Left kidney (tissue), 2 donors: ENCODE data around the gene SNX30. TPM values are rescaled to one million over a fixed set of nuclear protein-coding genes. Genes with fewer than 3 reads are reported as not detected.

Source experiments
- DNase-seq: peaks from one replicate; pipeline ENCODE4 v3.0.0-alpha.2; 2013
- polyA plus RNA-seq: library from polyadenylated mRNA; unstranded; fragments of 120-200 nt; gene quantifications from one replicate; pipeline ENCODE4 v1.2.1, GENCODE V29; 2013; ENCODE audit not compliant: insufficient read length

The SNX30 gene
- polyA plus RNA-seq, 1 donor: 22.2 TPM

DNA sequence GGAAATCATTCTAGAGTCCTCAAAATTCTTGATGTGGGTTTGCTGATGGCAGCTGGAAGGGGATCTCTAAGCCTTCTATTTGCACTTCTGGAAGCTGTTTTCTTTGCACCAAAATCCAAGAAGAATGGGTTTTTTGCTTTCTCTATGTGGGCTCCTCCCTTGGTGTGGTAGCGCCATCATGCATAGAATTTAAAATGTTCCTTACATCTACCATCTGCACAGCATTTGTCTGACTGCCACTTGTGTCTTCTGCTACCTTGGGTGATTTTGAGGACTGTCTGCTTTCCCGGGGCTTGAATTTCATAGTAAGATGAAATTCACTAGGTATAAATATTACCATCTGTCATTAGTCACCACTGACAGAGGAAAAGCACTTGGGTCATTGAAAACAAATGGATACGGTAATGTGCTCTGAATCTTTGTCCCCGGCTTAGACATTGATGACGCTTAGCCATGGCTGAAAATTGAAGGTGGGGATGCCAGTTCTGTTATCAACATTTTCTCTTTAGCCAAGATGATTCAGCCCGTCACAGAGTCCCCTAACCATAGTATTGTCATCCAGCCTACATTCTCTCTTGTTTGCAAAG, 30.0 kb downstream of the SNX30 start:
- DNase-seq: no peak

DNA sequence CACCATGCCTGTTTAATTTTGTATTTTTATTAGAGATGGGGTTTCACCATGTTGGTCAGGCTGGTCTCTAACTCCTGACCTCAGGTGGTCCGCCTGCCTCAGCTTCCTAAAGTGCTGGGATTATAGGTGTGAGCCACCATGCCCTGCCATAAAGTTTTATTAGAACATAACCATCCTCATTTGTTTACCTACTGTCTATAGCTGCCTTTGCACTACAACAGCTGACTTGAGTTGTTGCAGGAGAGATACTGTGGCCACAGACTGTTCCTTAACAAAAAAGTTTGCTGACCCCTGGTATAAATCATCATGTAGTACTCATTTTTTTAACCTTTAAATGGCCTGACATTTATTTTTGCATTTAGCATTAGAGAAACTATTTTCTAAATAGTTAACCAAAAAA, 31.7 kb downstream of the SNX30 start:
- DNase-seq: no peak

DNA sequence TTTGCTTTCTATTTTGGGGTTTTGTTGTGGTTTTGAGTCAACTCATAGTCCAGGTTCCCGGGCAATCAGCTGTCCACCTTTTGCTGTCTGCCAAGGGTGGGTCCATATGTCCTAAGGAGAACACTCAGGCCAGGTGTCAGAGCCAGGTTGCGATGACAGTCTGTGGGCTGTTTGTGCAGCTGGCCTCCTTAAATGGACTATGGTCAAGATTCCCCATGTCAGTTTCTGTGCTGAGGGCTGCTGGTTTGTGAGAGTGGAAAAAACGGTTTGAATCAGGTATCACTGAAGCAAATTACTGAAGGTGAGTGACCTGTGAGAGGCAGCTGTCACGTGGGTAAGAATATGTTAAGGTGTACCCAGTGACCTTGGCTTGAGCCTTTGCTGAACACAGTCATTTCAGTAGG, 33.0 kb downstream of the SNX30 start:
- DNase-seq: no peak

- DNase-seq: no peak
These were observed 33.6 kb downstream of the SNX30 start for GRCh38 chr9:112784020-112784785.

DNA sequence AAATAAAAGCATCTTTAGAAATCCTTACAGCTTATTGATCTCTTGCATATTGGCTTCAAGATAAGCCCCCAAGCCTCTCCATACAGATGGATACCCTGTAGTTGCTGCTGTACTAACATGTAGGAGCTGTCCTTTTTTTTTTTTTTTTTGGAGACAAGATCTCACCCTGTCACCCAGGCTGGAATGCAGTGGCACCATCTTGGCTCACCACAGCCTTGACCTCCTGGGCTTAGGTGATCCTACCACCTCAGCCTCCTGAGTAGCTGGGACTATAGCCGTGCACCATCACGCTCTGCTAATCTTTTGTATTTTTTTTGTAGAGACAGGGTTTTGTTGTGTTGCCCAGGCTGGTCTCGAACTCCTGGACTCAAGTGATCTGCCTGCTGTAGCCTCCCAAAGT, 35.4 kb downstream of the SNX30 start:
- DNase-seq: no peak

DNA sequence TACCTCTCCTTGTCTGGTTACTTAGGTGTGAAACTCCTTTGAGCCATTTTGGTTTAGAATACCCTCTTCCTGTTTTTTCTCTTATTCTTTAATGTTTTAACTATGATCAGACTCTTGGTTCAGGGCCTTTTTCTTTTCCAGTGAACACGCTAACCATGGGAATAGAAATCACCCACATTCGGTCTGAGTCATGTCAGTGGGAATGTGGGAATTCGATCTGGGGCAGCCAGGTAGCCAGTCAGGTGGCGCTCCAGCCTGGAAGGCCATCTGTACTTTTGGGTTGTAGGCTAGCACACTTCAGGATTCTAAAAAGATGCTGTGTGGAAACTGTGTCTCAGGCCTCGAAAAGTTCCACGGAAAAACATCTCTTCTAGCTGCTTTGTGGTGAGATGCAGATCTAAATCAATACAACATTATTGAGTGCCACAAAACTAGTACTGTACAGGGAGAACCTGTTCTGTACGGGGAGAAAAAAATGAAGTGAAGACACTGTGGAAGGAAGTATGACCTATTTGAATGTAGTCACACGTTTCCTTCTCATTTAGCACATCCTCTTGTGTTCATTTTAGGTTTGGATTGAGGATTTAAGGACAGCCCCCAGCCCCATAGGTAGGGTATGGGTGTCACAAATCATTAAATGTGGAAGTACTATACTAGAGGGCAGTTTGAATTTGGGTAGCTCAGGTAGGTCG, 36.4 kb downstream of the SNX30 start:
- DNase-seq: no peak

DNA sequence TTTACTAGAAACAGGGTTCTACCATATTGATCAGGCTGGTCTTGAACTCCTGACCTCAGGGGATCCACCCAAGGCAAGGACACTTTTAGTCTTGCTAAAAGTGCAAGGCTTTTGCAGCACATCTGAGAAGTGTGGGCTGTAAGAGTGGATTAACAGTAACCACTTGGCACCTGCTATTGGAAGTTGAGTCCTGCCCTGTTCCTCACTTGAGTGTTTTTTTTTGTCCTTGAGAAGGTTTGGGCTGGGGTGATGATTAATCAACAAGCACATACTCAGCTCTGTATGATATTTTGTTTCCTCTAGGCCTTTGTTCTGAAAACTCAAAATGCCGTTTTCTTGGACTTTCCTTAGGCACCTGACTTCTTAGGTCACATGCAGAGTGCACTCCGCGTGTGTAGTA, 37.4 kb downstream of the SNX30 start:
- DNase-seq: no peak

GRCh38 chr9:112789473-112789872, 38.9 kb downstream of the SNX30 start:
- no peak for DNase-seq

DNA sequence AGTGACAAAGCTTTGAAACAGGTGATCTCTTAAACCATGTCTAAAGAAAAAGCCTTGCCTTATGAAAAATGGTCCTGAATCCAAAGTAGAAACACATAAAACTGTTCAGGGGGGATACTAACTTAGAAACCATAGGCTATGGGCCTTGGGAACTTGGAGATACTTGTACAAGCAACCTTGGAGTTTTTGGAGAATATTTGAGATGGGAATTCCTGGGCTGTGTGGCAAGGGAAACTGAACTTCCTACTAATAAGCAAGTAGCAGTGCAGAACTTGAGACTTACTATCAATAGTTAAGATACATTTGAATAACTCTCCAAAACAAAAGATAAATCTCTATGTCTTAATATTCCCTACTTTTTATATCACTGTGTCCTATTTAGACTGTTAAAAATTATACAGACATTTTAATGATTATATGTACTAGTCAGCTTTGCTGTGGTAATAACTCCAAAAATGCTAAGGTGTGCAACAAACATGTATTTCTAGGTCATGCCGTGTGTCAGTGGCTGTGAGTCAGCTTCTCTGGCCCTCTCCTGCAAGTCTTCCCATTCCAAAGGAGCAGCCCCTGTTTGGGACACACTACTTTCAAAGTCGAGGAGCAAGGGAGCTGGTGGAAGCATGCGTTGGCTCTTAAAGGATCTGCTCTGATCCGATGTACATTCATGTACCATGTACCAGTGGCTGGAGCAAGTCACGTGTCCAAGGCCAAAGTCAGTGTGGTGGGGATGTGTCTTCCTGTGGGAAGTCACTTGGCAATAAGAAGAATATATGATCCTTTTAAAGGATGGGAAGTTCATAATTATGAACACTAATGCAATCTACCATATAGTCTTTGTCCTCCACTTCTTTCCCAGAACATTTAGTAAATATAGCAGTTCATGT, 39.6 kb downstream of the SNX30 start:
- no peak for DNase-seq

GRCh38 chr9:112792670-112793069, 42.1 kb downstream of the SNX30 start:
- DNase-seq: no peak

DNA sequence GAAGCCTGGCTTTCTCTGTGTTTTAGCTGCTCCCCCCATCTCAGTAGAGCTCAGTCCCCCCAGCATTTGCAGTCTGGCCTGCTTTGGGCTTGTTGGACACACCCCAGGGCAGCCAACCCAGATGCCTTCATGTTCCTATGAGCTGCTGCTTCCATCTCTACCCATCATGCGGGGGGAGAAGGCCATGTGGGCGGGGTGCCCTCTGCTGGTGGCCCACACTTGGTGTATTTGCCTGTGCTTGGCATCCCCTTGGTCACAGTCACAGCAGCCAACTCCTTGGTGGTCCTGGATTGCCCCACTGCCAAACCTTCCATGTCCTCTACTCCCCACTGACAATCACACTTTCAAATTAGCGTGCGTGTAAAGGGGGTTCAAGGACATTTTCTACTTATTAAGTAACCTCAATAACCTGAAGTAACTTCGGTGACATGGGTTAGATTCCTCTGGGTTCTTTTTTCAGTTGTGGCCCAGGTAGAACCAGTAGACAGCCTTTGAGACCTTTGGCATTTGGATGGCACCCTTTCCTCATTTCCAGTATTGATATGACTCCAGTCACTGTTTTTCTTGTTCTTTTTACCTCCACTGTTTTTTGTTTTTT, 42.8 kb downstream of the SNX30 start:
- peak; percentile 21 for DNase-seq

- DNase-seq: no peak
These were observed 44.2 kb downstream of the SNX30 start for GRCh38 chr9:112794731-112795130.

DNA sequence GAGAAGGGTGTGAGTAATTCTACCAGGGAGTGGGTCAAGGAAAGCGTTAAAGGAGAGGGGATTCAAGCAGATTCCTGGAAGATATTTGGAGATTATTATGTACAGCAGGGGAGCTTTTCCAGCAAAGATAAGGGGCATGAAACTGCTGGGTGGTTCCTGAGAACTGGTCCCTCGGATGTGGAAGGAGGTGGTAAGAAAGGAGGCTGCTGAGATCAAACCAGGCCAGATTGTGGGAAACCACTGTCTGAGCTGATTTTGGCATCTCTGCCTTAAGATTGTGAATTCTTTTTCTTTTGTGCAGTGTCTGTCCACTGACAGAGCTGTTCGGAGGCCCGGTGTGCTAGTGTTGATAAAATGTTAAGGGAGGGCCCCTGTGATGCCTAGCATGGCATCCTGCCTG, 45.4 kb downstream of the SNX30 start:
- no peak for DNase-seq

DNA sequence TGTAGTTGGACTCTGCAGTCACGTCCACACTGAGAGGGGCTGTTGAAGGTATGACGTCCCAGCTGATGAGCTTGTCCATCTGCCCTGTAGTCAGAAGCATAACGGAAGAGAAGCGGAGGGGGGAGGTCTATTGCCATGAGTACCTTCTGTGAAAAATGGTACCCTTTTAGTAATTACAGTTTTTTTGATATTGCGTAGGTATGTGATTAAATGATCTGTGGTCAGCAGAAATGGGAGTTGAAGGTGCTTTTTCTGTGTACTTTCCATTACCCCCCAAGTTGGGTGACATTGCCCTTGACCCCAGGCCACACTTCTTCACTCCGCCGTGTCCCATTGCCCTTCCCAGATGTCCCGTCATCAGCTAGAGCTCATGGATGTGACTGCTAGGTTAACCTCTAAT, 45.9 kb downstream of the SNX30 start:
- DNase-seq: no peak

- no peak for DNase-seq
These were observed 58.8 kb downstream of the SNX30 start for GRCh38 chr9:112809351-112809848.

DNA sequence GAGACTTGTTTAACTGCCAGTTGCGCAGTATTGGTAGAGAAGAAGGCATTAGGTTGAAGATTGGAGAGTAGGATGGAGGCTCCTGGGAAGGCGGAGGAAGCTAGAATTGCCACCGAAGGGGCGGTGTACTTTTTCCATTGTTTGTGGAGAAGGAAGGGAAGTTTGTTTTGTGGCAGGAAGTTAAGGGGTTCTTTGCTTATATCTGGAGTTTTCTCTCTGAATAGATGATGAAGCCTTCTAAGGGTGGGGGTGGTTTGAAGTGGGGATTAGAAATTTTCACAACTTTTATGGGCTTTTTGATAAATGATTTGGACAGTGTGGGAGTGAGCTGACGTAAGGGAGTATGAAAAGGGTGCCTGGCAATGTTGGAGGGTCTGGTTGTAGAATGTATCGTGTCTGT, 59.3 kb downstream of the SNX30 start:
- no peak for DNase-seq

DNA sequence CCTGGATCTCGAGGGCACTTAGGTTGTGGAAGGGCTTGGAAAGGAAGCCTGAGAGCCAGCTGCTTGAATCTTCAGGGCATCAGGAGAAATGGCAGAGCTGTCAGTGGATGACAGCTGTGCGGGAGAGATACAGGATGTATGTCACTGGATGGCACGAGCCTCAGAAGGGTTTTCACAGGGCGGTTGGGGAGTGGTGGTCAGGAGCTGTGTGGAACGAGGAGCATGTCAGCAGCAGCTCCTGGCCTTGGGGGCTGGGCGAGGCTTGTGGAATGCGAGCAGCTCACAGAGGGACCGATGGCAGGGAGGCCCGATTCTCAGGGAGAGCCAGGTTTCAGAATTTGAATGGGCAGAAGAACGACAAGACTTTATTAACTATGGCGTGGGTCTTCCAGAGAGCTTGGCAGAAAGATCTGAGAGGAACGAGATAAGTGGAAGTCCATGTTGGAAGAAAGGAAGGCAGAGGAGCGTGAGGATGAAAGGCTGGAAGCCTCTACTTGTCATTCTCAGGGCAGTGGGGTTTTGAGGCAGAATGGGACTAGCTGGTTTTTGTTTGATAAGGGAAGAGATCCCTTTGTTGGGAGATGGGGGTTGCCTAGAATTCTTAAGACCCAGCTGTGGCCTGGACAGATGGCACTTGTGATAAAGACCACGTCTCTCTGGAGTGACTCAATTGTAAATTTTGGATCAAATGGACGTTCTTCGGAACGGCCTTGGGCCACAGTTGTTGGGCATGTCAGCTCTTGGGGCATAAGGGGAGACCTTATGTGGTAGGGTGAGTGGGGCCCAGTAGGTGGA, 60.3 kb downstream of the SNX30 start:
- DNase-seq: no peak

- no peak for DNase-seq
These were observed 61.0 kb downstream of the SNX30 start for GRCh38 chr9:112811518-112811917.

- no peak for DNase-seq
These were observed 65.3 kb downstream of the SNX30 start for GRCh38 chr9:112815868-112816267.

- no peak for DNase-seq
These were observed 67.3 kb downstream of the SNX30 start for GRCh38 chr9:112817860-112818203.
